GM18498 (cell line): ENCODE results near the gene SPATA18.
A peak's percentile ranks its signal among the peaks of the same experiment; 100 is the strongest.

ENCODE experiments used
- ATAC-seq: cut with Tn5 transposase; IDR thresholded peaks from one replicate; pipeline ENCODE4 v1.9.1; 2021; ENCODE audit warnings: mild to moderate bottlenecking, moderate library complexity; ENCODE audit not compliant: unreplicated experiment

SPATA18 gene

DNA sequence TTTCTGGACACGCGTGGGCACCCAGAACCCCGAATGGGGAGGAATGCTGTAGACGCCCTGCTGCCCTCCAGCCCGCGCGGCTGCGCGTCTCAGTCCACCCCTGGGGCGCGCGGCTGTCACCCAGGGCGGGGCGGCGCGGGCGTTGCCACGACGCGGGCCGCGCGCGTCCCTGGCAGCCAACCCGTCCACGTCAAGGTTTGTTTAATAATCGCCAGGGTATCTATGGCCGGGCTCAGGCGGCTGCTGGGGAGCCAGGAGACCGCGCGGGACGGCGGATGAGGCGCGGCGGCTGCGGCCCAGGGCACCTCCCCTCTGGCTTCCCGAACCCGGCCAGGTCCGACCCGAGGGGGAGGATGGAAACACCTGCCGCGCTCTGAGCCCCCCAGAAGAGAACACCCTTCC lies at the start of gene SPATA18:
TSS of gene SPATA18 (plus strand) at position 92 of the 402 bp plus-strand sequence. CDS start 401 bp downstream, outside the sequence.
- peak; percentile 66 for ATAC-seq

DNA sequence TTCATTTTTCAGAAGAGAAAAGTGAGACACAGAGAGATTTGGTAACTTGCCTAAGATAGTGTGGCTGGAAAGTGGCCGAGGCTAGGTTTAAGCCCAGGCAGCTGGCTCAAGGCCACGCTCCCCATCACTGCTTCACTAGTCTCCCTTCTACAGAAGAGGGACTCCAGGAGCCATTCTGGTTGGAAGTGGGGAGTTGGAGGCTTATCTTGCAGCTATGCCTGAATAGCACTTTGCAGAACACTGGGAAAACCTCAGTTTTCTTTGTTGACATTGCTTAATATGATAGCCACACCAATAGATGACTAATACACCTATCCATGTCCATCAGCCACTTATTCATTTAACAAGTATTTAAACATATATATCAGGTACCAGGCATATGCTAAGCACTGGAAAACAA lies 49.5 kb upstream of the SPATA18 start:
- no peak for ATAC-seq

GRCh38 chr4:52004414-52004813 lies 46.7 kb upstream of the SPATA18 start:
- no peak for ATAC-seq

- ATAC-seq: no peak
Observed at GRCh38 chr4:52005604-52006273, 45.4 kb upstream of the SPATA18 start.

- ATAC-seq: no peak
Observed at GRCh38 chr4:52006887-52007286, 44.2 kb upstream of the SPATA18 start.

DNA sequence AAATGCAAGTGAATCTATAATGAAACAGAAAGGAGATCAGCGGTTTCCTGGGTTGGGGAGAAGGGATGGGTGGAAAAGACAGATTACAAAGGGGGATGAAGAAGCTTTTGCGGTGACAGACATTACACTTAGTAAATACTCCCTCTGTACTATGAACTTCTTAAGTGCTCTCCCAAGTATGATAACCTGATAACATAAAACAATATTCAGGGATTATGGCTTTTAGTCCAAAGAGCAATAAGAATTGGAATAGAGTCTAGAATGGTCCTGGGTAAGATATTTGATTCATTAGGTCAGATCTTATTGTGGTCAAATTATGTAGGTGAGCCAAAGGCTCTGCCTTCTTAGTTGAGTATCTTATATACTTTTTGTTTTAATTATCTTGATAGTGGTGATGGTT lies 40.1 kb upstream of the SPATA18 start:
- ATAC-seq: no peak

DNA sequence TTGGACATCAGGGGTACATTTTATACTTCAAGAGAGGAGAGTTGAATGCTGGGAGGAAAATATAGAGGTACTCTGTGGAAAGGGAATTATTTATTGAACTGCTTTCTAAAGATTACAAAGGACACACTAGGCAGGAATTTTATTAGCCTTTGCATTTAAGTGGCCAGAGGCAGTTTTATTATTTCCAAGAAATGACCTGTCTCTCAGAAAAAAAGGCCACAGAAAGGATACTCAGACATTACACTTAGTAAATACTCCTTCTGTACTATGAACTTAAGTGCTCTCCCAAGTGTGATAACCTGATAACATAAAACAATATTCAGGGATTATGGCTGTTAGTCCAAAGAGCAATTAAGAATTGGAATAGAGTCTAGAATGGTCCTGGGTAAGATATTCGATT lies 38.5 kb upstream of the SPATA18 start:
- no peak for ATAC-seq

DNA sequence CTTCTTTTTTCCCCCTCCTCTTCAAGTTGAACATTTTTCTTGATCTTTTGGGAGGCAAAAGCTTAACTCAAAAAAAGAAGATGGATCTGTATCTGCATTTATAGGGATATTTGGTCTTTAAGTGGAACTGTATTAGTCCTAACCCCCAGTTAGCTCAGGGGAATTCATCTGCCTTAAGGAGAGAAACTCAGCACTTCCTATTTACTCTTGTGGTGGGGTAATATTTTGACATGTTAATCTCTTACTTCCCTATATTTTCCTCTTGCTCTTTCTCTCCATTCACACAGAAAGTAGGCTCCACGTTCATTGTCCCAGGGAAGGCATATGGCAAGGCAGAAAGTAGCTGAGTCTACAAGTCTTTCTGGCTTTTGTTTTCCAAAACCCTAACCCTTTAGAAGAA lies 36.2 kb upstream of the SPATA18 start:
- no peak for ATAC-seq

DNA sequence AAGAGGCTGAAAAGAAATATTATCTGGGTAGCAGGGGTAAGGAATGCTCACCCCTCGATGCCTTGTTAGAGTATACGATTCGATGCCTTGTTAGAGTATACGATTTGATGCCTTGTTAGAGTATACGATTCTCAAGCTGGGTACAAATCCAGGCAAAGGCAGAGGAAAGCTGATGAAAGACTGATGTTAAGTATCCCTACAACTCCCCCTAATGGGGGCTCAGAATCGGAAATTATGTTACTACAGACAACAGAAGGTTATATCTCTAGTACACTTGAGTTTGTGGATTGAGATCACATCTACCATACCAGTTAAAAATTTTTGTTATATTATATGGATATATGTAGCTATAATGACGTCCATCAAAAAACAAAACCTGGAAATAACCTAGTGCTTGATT lies 35.7 kb upstream of the SPATA18 start:
- no peak for ATAC-seq

GRCh38 chr4:52016981-52017380 lies 34.1 kb upstream of the SPATA18 start:
- no peak for ATAC-seq

DNA sequence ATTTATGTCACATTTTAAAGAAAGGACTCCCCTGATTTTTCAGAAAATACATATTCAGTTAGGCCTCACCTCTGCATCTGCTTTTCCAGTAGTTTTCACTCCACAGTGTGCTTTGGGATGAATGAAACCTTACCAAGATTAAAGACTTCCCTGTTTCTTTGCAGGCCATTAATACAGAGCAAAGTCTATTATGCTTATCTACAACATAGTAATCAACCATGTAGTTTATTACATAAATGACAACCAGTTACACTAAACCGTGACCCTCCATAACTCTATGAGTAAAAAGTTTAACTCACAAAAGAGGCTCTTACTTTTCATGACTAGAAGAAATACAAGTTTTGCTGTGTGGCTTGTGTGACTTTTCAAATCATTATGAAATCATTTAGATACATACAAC lies 33.3 kb upstream of the SPATA18 start:
- ATAC-seq: no peak

DNA sequence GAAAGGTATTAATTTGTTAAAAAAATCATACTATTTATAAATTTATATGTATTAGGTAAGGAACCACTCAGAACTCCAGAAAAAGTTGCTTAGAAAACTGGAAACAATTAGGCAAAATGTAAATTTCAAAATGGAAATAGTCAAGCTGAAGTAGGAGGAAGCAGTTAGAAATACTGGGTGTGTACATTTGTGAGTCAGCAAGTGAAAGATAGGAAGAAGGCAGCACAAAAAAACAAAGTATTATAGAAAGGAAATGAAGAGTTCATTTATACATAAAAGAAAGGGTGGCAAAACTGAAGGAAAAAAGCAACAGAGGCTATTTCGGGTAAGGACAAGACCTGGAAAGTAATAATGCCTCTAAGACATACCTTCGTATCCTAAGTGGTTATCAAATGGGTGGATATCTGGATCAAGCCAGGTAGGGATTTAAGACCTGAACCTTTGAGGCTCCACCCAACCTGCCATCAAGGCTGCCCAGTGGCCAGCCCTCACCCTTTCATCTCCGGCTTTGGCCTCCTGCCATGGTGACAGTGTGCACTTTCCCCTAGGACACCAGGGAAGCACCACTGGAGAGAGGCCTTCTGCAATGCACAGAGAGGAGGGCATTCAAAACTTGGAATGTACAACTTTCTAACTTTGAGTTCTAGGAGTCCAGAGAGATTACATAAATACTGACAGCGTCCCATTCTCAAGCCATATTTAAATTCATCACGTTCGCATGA lies 31.0 kb upstream of the SPATA18 start, which contains the start of gene LRRC66:
TSS of gene LRRC66 (minus strand) at position 428 of the 722 bp plus-strand sequence. CDS start 2,750 bp downstream, outside the sequence.
- no peak for ATAC-seq

DNA sequence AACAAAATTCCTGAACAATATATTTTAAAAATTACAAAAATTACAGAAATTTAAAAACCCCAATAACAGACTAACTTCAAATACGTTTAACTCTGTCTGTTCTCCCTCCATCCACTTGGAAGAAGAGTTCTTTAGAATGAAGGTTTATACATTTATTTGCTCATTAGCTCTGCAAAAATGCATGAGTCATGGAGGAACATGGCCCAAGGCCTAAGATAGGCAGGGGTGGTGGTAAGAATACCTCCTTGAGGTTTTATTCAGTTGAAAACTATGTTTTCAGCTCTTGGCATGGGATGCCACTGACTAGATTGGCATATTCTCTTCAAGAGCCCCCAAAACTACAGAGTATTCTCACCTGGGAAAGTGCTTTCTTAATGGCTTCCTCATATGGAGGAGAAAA lies 22.1 kb upstream of the SPATA18 start:
- no peak for ATAC-seq

DNA sequence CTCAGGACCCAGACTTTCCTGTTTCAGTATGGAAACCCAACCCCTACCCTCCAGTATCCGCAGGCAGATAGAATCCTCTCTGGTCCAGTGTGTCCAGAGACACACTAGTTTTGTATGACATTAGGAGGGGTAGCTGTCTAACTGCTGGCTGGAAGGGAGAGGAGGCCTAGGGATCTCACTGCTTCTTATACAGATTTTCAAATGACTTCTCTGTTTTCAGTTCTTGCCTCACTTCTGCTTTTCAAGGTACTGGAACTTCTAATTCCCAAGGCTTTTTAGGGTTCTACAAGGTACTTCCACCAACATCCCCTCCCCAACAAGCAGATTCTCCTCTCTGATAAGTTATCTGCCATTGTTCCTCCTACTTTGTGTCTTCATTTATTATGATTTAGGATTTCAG lies 19.1 kb upstream of the SPATA18 start:
- no peak for ATAC-seq

GRCh38 chr4:52035190-52035589 lies 15.9 kb upstream of the SPATA18 start:
- no peak for ATAC-seq

DNA sequence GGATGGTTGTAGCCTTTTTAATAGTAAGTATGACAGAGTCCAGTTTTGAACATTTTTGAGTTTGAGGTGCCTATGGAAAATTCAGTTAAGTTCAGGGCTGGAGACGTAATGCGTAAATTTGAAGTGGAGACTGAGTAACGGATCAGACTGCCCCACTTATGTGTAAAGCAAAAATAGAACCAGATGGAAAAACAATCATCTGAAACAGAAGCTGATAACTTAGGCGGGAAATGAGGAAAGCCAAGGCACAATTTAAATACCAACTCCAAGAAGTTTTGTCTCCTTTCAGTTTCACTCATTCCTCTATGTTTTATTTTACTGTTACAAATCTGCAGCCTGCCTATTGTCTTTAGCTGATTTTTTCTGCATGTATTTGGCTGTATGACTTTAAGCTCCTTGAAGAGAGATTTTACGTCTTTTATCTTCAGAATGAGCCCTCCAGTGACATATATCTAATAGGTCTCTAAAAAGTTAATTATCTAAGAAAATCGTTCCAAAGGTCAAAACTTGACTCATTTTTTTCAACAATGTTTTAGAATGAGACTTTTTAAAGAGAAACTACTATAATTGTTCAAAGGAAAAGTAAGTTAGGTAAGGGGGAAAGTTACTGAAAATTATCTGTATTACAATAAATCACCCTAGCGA lies 14.1 kb upstream of the SPATA18 start:
- no peak for ATAC-seq

- peak; percentile 72 for ATAC-seq
Observed at GRCh38 chr4:52037689-52038102, 13.4 kb upstream of the SPATA18 start.

DNA sequence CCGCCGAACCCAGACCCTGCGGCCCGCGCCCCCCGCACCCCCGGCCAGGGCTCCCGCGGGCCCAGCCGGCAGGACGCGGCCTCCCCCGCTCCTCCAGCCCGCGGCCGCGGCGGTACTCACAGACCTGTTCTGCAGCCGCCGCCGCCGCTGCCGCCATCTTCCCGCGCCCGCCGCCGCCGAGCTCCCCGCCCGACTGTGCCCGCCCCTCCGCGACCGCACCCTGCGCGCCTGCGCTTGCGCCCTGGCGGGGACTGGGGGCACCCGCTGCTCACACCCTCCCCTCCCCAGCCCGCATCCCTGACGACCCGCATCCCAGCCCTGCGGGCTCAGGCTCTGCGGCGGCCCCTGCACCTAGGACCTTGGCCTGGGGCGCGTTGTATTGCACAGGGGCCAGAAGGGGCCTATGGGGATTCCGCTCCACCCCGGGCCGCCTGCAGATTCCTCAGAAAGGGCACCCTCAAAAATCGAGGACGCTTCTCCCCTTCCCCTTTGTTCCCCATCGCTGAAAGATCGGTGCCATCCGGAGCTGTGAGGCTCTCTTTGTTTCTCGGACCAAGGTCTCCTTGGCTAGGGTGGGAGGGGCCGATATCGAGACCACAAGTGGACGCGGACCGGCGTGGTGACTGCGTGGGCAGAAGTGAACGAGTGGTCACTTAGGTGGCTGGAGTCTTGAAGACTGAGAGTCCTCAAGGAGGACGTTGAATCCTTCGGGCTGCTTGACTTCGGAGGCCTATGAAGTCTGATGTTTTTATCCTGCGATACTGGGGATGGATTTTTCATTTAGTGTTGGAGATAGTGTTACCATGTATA lies 12.8 kb upstream of the SPATA18 start, which contains the start of gene SGCB:
TSS of gene SGCB (minus strand) at position 197 of the 810 bp plus-strand sequence. CDS start at position 157, 40 bp downstream.
- ATAC-seq: peak; percentile 94

DNA sequence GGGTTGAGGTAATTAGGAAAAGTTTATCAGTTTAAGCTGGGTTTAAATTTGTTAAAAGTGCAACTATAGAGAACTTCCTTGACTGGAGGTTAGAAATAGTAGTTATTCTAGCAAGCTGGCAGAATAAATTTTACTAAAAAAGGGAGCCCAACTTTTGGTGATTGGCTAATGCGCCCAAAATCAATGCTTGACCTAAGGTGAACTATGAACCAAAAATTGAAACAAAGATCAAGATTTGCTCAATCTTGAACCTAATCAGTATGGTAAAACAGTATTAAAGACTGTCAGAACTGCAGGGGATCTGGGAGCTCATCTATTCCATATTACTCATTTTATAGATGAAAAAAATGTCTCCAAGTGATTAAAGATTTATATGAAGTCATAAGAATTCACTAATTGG lies 6.1 kb upstream of the SPATA18 start:
- ATAC-seq: no peak

DNA sequence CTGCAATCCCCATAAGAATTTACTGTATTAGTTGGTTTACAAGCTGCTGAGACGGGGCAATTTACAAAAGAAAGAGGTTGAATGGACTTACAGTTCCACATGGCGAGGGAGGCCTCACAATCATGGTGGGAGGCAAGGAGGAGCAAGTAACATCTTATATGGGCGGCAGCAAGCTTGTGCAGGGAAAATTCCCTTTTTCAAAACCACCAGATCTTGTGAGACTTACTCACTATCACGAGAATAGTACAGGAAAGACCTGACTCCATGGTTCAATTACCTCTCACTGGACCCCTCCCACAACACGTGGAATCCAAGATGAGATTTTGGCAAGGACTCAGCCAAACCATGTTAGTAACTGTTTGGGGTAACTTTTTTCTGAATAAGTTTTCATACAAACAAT lies 1.8 kb upstream of the SPATA18 start:
- ATAC-seq: no peak
